ENCODE results near the gene SPATA33. TPM values are rescaled to one million over a fixed set of nuclear protein-coding genes. Genes with fewer than 3 reads are reported as not detected.
"Not testable (repeated sequence)": the region's sequence is repeated elsewhere in the genome, so short reads cannot be mapped to it uniquely, and the experiment has no call there.

SPATA33 gene
- total RNA-seq, 2 experiments from 2014 or later = 9.8 to 11.6 TPM

DNA sequence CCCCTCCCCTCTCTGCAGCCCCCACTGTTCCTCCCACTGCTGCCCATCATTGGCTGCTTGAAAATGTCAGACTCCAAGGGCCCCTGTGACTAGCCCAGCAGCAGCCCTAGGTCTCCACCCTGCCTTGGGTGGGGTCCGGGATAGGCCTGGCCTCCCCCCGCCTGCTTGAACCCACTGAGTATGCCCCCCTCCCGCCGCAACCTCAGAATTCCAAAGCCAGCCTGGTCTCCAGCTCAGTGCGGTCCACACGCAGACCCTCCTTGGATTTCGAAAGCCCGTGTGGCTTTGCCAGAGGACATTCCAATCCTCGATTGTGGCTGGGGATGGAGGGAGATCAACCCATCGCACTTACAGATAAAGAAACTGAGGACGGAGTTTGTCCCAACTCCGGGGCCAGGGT is 37.8 kb upstream of the SPATA33 start:
- no peak overlapping the region for H3K4me3 Mint-ChIP-seq
- H3K27ac Mint-ChIP-seq = no peak overlapping the region
- DNase-seq (no peak), ATAC-seq (ENCODE audit: low read depth) (no peak)
- H3K4me1 Mint-ChIP-seq = peaks cover 6% of the 10 kb centered on the region
- H3K27me3 Mint-ChIP-seq = peaks cover 16% of the 10 kb centered on the region
- POLR2A ChIA-PET = no interaction called here
- H3K9me3 Mint-ChIP-seq = peaks cover 2% of the 10 kb centered on the region
- peaks cover 5% of the 10 kb centered on the region for H3K36me3 Mint-ChIP-seq

DNA sequence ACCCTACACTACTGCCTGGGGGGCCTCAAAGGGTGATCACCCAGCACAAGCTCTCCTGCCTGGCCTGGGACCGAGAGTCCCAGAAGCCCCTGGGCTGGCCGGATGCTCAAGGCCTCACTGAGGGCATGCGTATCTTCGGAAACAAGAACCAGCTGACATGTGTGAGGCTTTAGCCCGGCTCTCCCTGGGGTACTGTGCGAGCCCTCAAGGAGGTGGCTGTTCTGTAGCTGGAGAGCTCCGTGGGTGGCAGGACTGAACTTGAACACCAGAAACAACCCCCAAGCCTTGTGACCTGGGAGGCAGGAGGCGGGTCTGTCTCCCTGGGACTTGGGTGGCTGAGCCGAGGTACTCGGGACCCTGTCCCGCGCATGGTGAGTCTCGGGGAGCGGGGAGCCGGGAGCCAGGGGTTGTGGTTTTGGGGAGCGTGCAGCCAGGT is 37.2 kb upstream of the SPATA33 start:
- H3K4me1 Mint-ChIP-seq = peaks cover 6% of the 10 kb centered on the region
- ATAC-seq (ENCODE audit: low read depth) = no peak
- H3K27me3 Mint-ChIP-seq = peaks cover 20% of the 10 kb centered on the region
- H3K9me3 Mint-ChIP-seq = peaks cover 2% of the 10 kb centered on the region
- POLR2A ChIA-PET = no interaction called here
- H3K27ac Mint-ChIP-seq = no peak overlapping the region
- no peak overlapping the region for H3K4me3 Mint-ChIP-seq
- peaks cover 5% of the 10 kb centered on the region for H3K36me3 Mint-ChIP-seq
- DNase-seq = no peak

DNA sequence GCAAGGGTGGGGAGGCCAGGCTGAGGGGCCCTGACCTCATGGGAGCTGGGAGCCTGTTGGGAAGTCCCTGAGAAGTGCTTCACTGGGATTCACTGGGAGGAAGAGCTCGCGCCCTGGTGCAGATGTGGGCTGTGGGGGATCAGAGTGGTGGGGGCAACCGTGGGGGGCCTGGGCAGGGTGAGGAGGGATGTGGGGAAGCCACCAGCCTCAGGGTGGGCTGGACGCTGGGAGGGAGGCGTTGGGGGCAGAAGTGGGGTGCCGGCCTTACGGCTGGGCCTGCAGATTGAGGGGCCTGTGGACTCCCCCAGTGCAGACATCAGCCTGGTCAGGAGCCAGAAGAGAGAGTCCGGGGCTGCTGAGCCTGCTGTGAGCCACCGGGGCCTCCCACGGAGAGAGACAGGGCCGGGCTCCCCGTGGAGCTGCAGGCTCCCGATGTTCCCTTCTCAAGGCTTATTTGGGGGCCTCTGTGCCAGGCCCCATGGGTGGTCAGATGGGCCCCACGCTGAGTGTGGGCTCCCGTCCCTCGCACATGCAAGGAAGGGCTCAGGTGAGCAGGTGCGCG is 36.4 kb upstream of the SPATA33 start:
- H3K4me1 Mint-ChIP-seq = peaks cover 6% of the 10 kb centered on the region
- POLR2A ChIA-PET = no interaction called here

DNA sequence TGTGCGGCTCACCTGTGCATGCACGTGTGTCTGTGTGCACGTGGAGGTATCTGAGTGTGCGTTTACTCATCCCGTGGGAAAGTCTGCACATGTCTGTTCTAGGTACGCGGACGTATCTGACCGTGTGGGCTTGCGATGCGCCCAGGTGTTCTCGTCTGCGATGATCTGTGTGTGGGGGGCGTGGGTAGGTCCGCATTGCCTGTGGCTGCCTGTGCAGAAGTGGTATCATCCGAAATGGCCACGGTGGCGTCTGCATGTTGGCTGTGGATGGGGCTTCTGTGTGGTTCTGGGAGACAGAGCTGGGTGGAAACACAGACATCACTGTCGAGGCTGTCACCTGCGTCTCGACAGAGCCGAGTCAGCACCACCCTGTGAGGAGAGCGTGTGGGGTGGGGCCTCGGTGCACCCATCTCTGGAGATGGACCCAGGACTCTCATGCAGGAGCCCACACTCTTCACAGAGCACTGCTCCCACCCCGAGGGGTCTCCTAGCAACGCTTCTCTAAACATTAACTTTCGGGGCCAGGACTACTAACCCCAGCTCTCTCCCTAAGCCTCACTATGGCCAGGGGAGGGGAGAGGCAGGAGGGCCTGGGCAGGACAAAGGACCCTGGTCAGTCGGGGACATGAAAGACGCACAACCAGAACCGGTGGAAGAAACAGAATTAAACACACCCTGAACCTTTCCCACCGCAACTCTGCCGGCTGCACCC is 35.8 kb upstream of the SPATA33 start:
- Mint-ChIP-seq H3K4me1 (peaks cover 2% of the 10 kb centered on the region), H3K27ac (no peak overlapping the region), H3K9me3 (no peaks in the 10 kb centered on the region), H3K27me3 (peaks cover 21% of the 10 kb centered on the region), H3K4me3 (no peak overlapping the region), H3K36me3 (peaks cover 1% of the 10 kb centered on the region)
- ATAC-seq (ENCODE audit: low read depth) = no peak
- POLR2A ChIA-PET = no interaction called here
- DNase-seq = no peak

More for the DNA sequence above, 36.4 kb upstream of the SPATA33 start:
- Mint-ChIP-seq H3K4me3 (no peak overlapping the region), H3K27me3 (peaks cover 21% of the 10 kb centered on the region), H3K9me3 (peaks cover 2% of the 10 kb centered on the region), H3K27ac (no peak overlapping the region), H3K36me3 (peaks cover 5% of the 10 kb centered on the region)
- ATAC-seq (ENCODE audit: low read depth) (no peak), DNase-seq (no peak)

DNA sequence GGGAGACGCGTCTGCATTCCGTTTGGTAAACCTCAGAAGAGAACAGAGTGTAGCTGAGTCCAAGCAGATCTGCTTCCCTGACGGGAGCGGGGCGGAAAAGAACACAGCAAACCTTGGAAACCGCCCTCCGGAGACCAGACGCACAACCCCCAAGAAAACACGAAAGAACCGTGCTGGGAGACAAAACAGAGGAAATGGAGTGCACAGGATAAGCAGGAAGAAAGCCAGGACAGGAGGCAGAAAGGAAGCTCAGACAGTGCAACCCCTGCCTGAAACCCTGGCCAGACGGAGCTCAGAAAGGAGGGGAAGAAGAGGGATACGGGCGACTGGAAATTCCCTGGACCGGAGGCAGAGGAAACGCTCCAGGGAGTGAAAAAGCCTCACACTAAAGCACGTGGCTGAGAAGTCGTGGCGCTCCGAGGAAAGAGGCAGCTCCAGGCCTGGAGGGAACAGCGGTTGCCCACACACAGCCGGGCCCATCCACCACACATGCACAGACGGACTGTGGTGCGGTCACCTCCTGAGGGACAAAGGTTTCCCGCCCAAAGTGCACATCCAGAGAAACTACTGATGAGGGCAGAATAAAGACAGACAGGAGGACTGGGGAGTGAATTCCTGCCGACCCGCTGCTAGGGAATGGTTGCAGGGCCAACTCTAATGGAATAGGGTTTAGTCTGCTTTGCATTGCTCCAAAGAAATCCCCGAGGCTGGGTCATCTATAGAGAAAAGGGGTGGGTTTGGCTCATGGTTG is 34.0 kb upstream of the SPATA33 start:
- DNase-seq (no peak), ATAC-seq (ENCODE audit: low read depth) (no peak)
- no peaks in the 10 kb centered on the region for H3K9me3 Mint-ChIP-seq
- H3K27ac Mint-ChIP-seq = no peak overlapping the region
- H3K4me3 Mint-ChIP-seq = no peak overlapping the region
- peaks cover 21% of the 10 kb centered on the region for H3K27me3 Mint-ChIP-seq
- POLR2A ChIA-PET = no interaction called here
- H3K36me3 Mint-ChIP-seq = no peaks in the 10 kb centered on the region
- peaks cover 2% of the 10 kb centered on the region for H3K4me1 Mint-ChIP-seq

- Mint-ChIP-seq H3K4me1 (peaks cover 2% of the 10 kb centered on the region), H3K27ac (no peak overlapping the region), H3K4me3 (no peak overlapping the region), H3K9me3 (no peaks in the 10 kb centered on the region), H3K27me3 (peaks cover 21% of the 10 kb centered on the region), H3K36me3 (no peaks in the 10 kb centered on the region)
- no peak for ATAC-seq (ENCODE audit: low read depth)
- no peak for DNase-seq
- POLR2A ChIA-PET = no interaction called here
Observed at GRCh38 chr16:89624777-89625761, 32.6 kb upstream of the SPATA33 start.

GRCh38 chr16:89629827-89630610 is 27.6 kb upstream of the SPATA33 start:
- Mint-ChIP-seq H3K4me1 (no peaks in the 10 kb centered on the region), H3K27ac (no peak overlapping the region), H3K27me3 (peaks cover 5% of the 10 kb centered on the region), H3K36me3 (no peaks in the 10 kb centered on the region), H3K4me3 (no peak overlapping the region), H3K9me3 (no peaks in the 10 kb centered on the region)
- POLR2A ChIA-PET = no interaction called here
- DNase-seq (no peak), ATAC-seq (ENCODE audit: low read depth) (no peak)

DNA sequence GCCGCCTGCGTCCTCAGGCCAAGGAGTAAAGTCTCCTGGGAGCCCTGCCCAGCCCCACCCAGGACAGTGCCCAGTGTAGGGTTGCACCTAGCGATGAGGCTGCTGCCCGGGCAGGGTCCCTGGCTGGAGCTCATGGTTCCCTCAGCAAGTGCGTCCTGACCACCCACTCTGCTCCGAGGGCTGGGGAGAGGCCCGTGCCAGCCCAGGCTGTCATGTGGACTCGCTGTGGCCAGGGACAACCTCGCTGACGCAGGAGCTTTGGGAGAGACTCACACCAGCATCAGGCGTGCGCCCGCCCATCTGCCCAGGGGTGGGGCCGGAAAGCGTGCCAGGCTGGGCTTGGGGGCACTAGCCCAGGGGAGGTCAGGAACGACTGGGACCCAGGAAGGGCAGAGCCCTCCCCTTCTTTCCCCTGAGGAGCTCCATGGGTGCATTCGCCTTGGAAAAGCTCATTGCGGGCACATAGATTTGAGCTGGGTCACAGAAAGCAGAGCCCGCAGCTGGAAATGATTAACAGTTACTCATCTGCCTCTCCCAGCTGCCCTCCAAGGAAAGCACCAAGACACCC is 24.5 kb upstream of the SPATA33 start:
- no peak overlapping the region for H3K4me3 Mint-ChIP-seq
- DNase-seq = no peak
- POLR2A ChIA-PET = no interaction called here
- ATAC-seq (ENCODE audit: low read depth) = no peak
- H3K27me3 Mint-ChIP-seq = no peaks in the 10 kb centered on the region
- H3K36me3 Mint-ChIP-seq = no peaks in the 10 kb centered on the region
- no peaks in the 10 kb centered on the region for H3K9me3 Mint-ChIP-seq
- H3K27ac Mint-ChIP-seq = no peak overlapping the region
- no peaks in the 10 kb centered on the region for H3K4me1 Mint-ChIP-seq

DNA sequence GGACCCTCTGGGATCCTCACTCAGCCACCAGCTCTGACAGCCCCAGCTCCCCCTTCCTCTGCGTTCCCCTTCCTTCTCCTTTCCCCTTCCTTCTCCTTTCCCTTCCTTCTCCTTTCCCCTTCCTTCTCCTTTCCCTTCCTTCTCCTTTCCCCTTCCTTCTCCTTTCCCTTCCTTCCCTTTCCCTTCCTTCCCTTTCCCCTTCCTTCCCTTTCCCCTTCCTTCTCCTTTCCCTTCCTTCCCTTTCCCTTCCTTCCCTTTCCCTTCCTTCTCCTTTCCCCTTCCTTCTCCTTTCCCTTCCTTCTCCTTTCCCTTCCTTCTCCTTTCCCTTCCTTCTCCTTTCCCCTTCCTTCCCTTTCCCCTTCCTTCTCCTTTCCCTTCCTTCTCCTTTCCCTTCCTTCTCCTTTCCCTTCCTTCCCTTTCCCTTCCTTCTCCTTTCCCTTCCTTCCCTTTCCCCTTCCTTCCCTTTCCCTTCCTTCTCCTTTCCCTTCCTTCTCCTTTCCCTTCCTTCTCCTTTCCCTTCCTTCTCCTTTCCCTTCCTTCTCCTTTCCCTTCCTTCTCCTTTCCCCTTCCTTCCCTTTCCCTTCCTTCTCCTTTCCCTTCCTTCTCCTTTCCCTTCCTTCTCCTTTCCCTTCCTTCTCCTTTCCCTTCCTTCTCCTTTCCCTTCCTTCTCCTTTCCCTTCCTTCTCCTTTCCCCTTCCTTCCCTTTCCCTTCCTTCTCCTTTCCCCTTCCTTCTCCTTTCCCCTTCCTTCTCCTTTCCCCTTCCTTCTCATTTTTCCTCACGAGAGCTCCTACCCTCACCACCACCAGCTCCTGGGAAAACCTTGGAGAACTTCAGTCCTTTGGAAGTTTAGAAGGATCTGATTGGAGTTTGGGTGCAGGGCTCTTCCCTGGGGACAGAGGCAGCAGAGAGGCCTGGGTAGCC is 22.9 kb upstream of the SPATA33 start:
- H3K27me3 Mint-ChIP-seq; H3K36me3 Mint-ChIP-seq; H3K9me3 Mint-ChIP-seq; ATAC-seq (ENCODE audit: low read depth); H3K4me3 Mint-ChIP-seq; POLR2A ChIA-PET; H3K27ac Mint-ChIP-seq; DNase-seq; H3K4me1 Mint-ChIP-seq: not testable (repeated sequence)

- H3K36me3 Mint-ChIP-seq = no peaks in the 10 kb centered on the region
- POLR2A ChIA-PET = no interaction called here
- peaks cover 5% of the 10 kb centered on the region for H3K4me1 Mint-ChIP-seq
- ATAC-seq (ENCODE audit: low read depth) = no peak
- no peak for DNase-seq
- H3K9me3 Mint-ChIP-seq = no peaks in the 10 kb centered on the region
- no peak overlapping the region for H3K4me3 Mint-ChIP-seq
- H3K27me3 Mint-ChIP-seq = no peaks in the 10 kb centered on the region
- H3K27ac Mint-ChIP-seq = no peak overlapping the region
Observed at GRCh38 chr16:89636663-89637062, 21.0 kb upstream of the SPATA33 start.

DNA sequence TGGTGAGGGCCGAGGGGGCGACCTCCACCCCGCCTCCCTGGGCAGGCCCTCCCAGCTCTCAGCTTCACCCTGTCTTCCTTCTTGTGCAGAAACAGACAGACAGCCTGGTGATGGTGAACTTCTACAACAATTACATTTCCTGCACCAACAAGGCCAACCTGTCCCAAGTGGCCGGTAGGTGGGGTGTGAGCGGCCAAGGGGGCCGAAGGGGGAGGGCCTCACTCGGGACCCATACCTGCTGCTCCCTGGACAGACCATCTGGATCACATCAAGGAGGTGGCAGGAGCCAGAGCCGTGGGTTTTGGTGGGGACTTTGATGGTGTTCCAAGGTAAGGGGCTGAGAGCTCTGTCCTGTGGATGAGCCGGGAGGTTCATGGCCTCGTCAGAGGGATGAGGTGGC is 20.3 kb upstream of the SPATA33 start:
- DNase-seq = no peak
- H3K4me3 Mint-ChIP-seq = no peak overlapping the region
- no peaks in the 10 kb centered on the region for H3K27me3 Mint-ChIP-seq
- no peaks in the 10 kb centered on the region for H3K36me3 Mint-ChIP-seq
- H3K27ac Mint-ChIP-seq = no peak overlapping the region
- POLR2A ChIA-PET = no interaction called here
- H3K9me3 Mint-ChIP-seq = no peaks in the 10 kb centered on the region
- no peak for ATAC-seq (ENCODE audit: low read depth)
- H3K4me1 Mint-ChIP-seq = peaks cover 5% of the 10 kb centered on the region

GRCh38 chr16:89638455-89638854 is 19.2 kb upstream of the SPATA33 start:
- Mint-ChIP-seq H3K4me1 (peaks cover 5% of the 10 kb centered on the region), H3K9me3 (no peaks in the 10 kb centered on the region), H3K4me3 (no peak overlapping the region), H3K27ac (no peak overlapping the region), H3K36me3 (no peaks in the 10 kb centered on the region), H3K27me3 (no peaks in the 10 kb centered on the region)
- ATAC-seq (ENCODE audit: low read depth) (no peak), DNase-seq (no peak)
- POLR2A ChIA-PET = no interaction called here
